ENCODE results near the gene MAMDC2. TPM values are rescaled to one million over a fixed set of nuclear protein-coding genes. Genes with fewer than 3 reads are reported as not detected.

The MAMDC2 gene, protein sequence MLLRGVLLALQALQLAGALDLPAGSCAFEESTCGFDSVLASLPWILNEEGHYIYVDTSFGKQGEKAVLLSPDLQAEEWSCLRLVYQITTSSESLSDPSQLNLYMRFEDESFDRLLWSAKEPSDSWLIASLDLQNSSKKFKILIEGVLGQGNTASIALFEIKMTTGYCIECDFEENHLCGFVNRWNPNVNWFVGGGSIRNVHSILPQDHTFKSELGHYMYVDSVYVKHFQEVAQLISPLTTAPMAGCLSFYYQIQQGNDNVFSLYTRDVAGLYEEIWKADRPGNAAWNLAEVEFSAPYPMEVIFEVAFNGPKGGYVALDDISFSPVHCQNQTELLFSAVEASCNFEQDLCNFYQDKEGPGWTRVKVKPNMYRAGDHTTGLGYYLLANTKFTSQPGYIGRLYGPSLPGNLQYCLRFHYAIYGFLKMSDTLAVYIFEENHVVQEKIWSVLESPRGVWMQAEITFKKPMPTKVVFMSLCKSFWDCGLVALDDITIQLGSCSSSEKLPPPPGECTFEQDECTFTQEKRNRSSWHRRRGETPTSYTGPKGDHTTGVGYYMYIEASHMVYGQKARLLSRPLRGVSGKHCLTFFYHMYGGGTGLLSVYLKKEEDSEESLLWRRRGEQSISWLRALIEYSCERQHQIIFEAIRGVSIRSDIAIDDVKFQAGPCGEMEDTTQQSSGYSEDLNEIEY
- total RNA-seq (2014; rRNA removed; shearing (Covaris generic); ENCODE audit: low replicate concordance) = 0.26 and 3.1 TPM in 2 replicates

DNA sequence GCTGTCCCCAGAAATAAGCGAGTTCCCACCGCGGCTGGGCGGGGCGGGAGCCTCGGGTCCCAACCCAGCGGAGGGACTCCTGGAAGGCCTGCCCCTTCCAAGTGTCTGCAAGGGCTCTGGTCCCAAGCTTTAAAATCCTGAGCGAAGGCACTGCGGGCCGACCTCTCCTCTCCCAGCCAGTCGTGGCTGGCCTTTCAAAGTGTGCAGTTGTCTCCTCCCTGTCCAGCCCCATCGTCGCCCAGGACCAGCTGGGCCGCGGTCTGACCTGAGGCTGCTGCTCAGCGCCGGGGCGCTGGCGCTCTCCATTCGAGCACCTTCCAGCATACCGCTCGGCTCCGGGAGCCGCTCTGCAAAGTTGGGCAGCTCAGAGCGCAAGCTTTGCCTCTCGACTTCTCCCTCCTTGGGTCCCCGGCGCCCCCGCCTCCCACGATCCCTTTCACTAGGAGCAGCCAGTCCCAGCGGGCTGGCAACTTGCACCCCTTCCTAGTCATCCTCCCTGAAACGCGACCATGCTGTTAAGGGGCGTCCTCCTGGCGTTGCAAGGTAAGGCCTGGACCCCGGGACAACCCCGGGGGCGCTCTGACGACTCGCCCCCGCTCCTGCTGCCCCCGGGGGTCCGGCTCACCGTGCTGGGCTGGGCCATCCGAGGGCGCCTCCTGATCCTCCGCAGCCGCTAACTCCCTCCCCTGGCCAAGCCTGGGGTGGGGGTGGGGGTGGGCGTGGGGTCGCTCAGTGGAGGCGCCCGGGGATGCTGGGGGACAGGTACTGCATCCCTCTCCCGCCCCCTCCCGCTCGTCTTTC is at the start of gene MAMDC2:
Gene MAMDC2 (plus strand): TSS at position 160 of the 801 bp plus-strand sequence. CDS start 350 bp downstream, at position 510.
- in situ Hi-C loops (cut with HindIII; ENCODE audit: low pct_unique_long_range_greater_than_20kb, low sequenced_read_pairs) = no loop called here
- no peak for DNase-seq (ENCODE audit: low read depth)

DNA sequence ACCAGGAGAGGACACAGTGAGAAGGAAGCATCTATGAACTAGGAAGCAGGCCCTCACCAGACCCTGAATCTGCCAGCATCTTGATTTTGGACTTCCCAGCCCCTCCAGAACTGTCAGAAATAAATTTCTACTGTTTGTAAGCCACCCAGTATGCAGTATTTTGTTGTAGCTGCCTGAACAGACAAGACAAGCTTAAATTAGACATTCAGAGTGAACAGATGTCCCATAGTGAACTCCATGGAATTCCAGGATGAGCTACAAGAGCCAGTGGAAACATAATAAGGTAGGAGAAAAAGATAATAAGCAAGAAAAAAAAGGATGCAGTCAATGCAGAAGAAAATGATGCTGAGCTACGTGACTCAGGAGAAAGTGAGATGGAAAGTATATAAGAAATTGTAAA is 47.8 kb upstream of the MAMDC2 start:
- in situ Hi-C loops (cut with HindIII; ENCODE audit: low pct_unique_long_range_greater_than_20kb, low sequenced_read_pairs) = no loop called here
- no peak for DNase-seq (ENCODE audit: low read depth)

- in situ Hi-C loops (cut with HindIII; ENCODE audit: low pct_unique_long_range_greater_than_20kb, low sequenced_read_pairs) = no loop called here
- no peak for DNase-seq (ENCODE audit: low read depth)
These were observed 46.7 kb upstream of the MAMDC2 start for GRCh38 chr9:69996967-69997366.

GRCh38 chr9:69997524-69997923 is 46.1 kb upstream of the MAMDC2 start:
- no peak for DNase-seq (ENCODE audit: low read depth)
- in situ Hi-C loops (cut with HindIII; ENCODE audit: low pct_unique_long_range_greater_than_20kb, low sequenced_read_pairs) = no loop called here

- DNase-seq (ENCODE audit: low read depth) = no peak
- in situ Hi-C loops (cut with HindIII; ENCODE audit: low pct_unique_long_range_greater_than_20kb, low sequenced_read_pairs) = no loop called here
These were observed 44.3 kb upstream of the MAMDC2 start for GRCh38 chr9:69999315-69999714.

- in situ Hi-C loops (cut with HindIII; ENCODE audit: low pct_unique_long_range_greater_than_20kb, low sequenced_read_pairs) = no loop called here
- no peak for DNase-seq (ENCODE audit: low read depth)
These were observed 43.2 kb upstream of the MAMDC2 start for GRCh38 chr9:70000469-70000868.

GRCh38 chr9:70003901-70004714 is 39.5 kb upstream of the MAMDC2 start:
- DNase-seq (ENCODE audit: low read depth) = no peak
- in situ Hi-C loops (cut with HindIII; ENCODE audit: low pct_unique_long_range_greater_than_20kb, low sequenced_read_pairs) = no loop called here

- no peak for DNase-seq (ENCODE audit: low read depth)
- in situ Hi-C loops (cut with HindIII; ENCODE audit: low pct_unique_long_range_greater_than_20kb, low sequenced_read_pairs) = no loop called here
These were observed 37.3 kb upstream of the MAMDC2 start for GRCh38 chr9:70006306-70006705.

DNA sequence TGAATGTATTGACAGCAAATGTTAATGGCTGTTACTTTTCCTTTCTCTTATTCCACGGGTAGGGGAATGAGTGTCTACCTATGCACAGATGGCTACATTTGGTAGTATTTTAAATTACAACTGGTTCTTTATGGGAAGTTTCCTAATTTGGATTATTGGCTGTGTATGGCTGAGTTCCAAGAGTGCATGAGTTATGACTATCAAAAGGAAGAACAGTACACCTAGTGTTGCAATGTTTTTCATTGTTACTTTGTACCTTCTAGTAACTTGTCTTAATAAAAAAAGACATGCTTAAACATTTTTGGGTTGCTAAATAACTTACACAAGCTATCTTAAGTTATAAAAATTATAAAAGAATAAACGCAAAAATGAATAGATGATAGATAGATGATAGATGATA is 35.8 kb upstream of the MAMDC2 start:
- in situ Hi-C loops (cut with HindIII; ENCODE audit: low pct_unique_long_range_greater_than_20kb, low sequenced_read_pairs) = no loop called here
- no peak for DNase-seq (ENCODE audit: low read depth)

DNA sequence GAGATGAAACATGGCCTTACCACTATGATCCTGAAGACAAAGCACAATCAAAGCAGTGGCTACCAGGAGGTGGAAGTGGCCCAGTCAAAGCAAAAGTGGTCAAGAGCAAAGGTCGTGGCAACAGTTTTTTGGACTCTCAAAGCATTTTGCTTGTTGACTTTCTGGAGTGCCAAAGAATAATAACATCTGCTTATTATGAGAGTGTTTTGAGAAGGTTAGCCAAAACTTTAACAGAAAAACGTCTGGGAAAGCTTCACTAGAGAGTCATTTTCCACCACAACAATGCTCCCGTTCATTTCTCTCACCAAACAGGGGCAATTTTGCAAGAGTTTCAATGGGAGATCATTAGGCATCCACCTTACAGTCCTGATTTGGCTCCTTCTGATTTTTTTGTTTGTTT is 33.6 kb upstream of the MAMDC2 start:
- DNase-seq (ENCODE audit: low read depth) = no peak
- in situ Hi-C loops (cut with HindIII; ENCODE audit: low pct_unique_long_range_greater_than_20kb, low sequenced_read_pairs) = no loop called here

GRCh38 chr9:70011366-70011765 is 32.3 kb upstream of the MAMDC2 start:
- no peak for DNase-seq (ENCODE audit: low read depth)
- in situ Hi-C loops (cut with HindIII; ENCODE audit: low pct_unique_long_range_greater_than_20kb, low sequenced_read_pairs) = no loop called here

DNA sequence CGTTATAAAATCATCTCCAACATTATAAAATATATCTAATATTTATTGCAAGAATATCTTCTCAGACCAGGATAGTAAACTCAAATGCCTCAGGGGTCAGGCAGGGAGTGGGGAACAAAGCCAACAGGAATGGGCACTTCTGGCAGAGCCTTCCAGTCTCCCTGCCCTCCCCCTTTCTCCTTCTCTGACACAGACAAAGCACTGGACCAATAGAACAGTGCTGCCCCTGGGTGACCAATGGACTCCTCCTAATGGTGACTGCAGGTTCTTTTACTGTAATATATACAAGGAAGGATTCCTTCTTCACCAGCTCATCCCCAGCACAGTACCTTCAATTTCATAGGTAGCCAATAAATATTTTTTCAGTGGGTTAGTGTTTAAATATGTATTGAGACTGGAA is 31.1 kb upstream of the MAMDC2 start:
- DNase-seq (ENCODE audit: low read depth) = no peak
- in situ Hi-C loops (cut with HindIII; ENCODE audit: low pct_unique_long_range_greater_than_20kb, low sequenced_read_pairs) = no loop called here

DNA sequence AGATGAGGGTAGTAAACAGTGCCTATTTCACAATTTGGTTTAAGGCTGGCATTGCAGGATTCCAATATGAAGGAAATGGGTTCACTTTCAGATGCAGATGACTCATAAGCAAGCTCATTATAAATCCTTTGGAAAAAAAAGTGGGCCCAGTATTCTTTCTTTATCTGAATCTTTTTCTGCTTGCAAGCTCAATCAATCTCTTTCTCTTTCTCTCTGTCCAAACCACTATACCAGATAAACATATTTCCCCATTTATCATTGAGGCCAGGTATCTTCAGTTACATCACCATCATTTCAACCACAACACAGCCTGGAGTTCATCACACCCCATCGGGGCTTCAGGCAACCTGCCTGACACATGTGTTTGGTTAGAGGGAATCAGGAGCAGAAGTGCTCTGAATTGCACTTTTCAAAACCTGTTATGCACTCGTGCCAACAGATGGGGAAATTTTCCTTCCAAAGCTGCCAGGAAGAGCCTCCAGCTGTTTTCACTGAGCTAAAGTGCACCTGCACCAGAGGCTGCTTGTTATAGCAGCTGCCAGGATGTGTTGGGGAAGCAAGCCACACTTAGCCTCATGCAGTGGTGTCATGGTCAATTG is 30.0 kb upstream of the MAMDC2 start:
- peak; percentile 3 for DNase-seq (ENCODE audit: low read depth)
- in situ Hi-C loops (cut with HindIII; ENCODE audit: low pct_unique_long_range_greater_than_20kb, low sequenced_read_pairs) = no loop called here

GRCh38 chr9:70015099-70015498 is 28.5 kb upstream of the MAMDC2 start:
- DNase-seq (ENCODE audit: low read depth) = no peak
- in situ Hi-C loops (cut with HindIII; ENCODE audit: low pct_unique_long_range_greater_than_20kb, low sequenced_read_pairs) = no loop called here

GRCh38 chr9:70020217-70020616 is 23.4 kb upstream of the MAMDC2 start:
- in situ Hi-C loops (cut with HindIII; ENCODE audit: low pct_unique_long_range_greater_than_20kb, low sequenced_read_pairs) = no loop called here
- DNase-seq (ENCODE audit: low read depth) = no peak

- in situ Hi-C loops (cut with HindIII; ENCODE audit: low pct_unique_long_range_greater_than_20kb, low sequenced_read_pairs) = no loop called here
- DNase-seq (ENCODE audit: low read depth) = peak; percentile 52
These were observed 22.6 kb upstream of the MAMDC2 start for GRCh38 chr9:70020991-70021571.

DNA sequence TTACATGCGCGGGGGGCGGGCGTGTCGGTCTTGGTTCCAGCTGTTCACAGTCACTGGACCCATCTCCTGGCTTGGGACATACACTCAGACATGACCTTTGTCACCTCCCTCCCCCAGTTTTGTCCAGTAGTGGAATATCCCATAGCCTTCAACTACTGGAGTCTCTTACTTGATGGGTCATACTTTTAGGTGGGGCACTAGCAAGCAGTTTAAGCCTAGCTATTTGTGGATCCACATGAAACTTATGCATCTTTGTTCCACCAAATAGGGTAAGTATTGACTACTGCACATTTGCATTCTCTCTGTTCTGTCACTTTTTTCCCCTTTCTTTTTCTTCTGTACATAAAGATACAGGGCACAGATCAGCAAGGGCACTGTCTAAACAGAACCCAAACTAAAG is 15.4 kb upstream of the MAMDC2 start:
- DNase-seq (ENCODE audit: low read depth) = no peak
- in situ Hi-C loops (cut with HindIII; ENCODE audit: low pct_unique_long_range_greater_than_20kb, low sequenced_read_pairs) = no loop called here

Measured in Caki2 (cell line).